Measurements from ENCODE around the gene KRTAP1-5.

DNA sequence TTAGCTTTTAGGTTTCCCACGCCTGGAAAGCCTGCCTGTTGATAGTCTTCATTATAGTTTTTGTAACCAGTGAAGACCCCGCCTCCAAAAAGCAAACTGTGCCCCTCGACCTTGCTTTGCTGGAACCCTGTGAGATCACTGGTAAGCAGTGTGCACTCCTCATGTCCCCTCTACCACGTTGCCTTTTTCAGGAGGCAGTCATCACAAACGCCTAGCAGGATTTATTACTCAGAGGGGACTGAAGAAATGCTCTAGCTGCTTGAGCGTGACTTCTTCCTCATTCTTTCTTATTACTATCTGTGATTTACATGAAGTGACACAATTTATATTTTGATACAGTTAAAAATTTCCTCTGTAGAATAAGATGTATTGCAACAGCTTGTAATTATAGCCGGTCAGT lies 11.6 kb downstream of the KRTAP1-5 start:
- TF ChIP-seq, protein P1, sequence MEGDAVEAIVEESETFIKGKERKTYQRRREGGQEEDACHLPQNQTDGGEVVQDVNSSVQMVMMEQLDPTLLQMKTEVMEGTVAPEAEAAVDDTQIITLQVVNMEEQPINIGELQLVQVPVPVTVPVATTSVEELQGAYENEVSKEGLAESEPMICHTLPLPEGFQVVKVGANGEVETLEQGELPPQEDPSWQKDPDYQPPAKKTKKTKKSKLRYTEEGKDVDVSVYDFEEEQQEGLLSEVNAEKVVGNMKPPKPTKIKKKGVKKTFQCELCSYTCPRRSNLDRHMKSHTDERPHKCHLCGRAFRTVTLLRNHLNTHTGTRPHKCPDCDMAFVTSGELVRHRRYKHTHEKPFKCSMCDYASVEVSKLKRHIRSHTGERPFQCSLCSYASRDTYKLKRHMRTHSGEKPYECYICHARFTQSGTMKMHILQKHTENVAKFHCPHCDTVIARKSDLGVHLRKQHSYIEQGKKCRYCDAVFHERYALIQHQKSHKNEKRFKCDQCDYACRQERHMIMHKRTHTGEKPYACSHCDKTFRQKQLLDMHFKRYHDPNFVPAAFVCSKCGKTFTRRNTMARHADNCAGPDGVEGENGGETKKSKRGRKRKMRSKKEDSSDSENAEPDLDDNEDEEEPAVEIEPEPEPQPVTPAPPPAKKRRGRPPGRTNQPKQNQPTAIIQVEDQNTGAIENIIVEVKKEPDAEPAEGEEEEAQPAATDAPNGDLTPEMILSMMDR (IDR thresholded peaks at IDR 0.05; ENCODE audit: low read depth, low read length) = no peak
- TF ChIP-seq POLR2A (IDR thresholded peaks at IDR 0.05; ENCODE audit: extremely low read depth, insufficient read length) = no peak
- TF ChIP-seq, protein P2, sequence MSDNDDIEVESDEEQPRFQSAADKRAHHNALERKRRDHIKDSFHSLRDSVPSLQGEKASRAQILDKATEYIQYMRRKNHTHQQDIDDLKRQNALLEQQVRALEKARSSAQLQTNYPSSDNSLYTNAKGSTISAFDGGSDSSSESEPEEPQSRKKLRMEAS (IDR thresholded peaks at IDR 0.05; ENCODE audit: low read depth, low read length) = no peak
- no peak for TF ChIP-seq MYC (IDR thresholded peaks at IDR 0.05; ENCODE audit: low read depth, low read length)
